GM19099 (cell line): ENCODE data around the gene MAP3K19.

Experiments used
- POLR2A ChIP-seq: IDR thresholded peaks from 3 replicates; pipeline ENCODE4 v1.6.1; 2011; ENCODE audit warnings: low read depth; ENCODE audit not compliant: insufficient read length; ENCODE audit errors: extremely low read depth

MAP3K19 gene

GRCh38 chr2:134926231-134926931, 120.9 kb downstream of the MAP3K19 start:
- no peak for TF ChIP-seq POLR2A

DNA sequence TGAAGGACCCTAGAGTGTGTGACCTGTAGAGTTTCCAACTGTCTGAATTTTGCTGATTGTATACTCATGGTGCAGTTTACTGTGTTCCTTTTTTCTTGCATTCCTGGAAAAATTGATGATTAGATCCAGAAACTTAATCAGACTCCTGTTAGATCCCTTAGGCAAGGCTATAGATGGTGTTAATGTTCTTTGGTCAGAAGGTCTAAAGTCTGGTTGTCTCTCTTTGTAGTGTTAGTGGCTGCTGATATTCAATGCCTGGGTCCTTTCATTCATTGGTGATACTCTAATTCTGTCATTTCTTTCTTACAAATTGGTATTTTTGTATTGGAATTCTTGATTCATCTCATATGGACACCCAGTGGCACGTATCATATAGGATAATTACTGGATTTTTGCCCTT, 122.3 kb downstream of the MAP3K19 start:
- no peak for TF ChIP-seq POLR2A

DNA sequence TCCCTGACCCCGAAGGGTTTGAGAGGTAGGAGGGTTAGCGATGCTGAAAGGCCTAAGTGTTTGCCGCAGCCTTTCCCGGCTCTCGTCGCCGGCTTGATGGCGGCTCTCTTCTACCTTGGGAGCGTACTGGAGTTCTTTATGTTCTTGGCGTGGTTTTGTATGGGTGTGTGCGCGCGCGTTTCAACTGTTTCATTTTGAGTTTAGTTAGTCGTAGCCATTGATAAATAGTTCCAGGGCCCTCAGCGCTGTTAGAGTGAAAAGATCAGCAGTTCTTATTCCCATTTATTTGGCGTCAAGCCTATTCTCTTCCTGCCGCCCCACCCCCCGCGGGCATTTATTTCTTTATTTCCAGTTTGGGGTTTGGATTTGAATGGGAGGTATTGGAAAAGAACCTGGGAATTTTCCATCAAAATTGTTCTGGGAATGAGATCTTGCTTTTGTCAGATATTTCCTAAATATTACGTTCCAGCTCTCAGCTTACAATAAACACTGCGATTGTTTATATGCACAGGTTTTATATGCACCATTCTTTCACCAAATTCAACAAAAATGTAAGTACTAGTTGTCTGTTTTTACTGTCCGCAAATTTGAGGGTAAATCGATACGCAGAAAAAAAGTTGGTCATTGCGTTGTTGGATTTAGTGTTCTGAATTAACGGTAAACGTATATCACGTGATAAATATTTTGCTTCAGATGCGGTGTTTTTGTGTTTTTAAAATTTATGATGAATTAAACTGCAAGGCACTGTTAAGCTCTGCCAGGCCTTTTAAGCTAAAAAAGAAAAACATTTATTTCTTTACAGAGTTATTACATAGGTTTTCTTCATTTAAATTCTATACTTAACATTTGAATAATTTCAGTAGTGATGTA, 127.7 kb downstream of the MAP3K19 start:
- peak; percentile 60 for TF ChIP-seq POLR2A

- TF ChIP-seq POLR2A, result peak; percentile 70
Observed at GRCh38 chr2:134918526-134919340, 128.5 kb downstream of the MAP3K19 start, which contains the start of gene CCNT2. TSS of gene CCNT2 (plus strand) at chr2:134918822. CDS start at chr2:134918855, 33 bp downstream.

- TF ChIP-seq POLR2A, result peak; percentile 89
Observed at GRCh38 chr2:134917888-134918525, 129.2 kb downstream of the MAP3K19 start.

DNA sequence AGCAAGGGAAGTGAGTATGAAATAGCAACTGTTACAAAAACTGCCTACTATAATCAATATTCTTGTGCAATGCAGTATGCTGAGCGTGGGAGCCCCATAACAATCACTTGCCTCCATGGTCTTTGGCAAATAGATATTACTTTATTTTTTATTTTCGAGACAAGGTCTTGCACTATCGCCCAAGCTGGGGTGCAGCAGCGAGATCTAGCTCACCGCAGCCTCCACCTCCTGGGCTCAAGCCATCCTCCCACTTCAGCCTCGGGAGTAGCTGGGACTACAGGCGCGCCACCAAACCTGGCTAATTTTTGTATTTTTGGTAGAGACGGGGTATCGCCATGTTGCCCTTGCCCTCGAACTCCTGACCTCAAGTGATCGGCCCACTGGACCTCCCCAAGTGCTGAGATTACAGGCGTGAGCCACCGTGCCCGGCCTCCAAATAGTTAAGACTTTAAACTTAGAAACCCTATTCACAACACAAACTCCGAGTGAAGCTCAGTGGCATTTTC, 129.8 kb downstream of the MAP3K19 start:
- no peak for TF ChIP-seq POLR2A
